Stimulated activated effector memory CD8-positive, alpha-beta T cell treated with anti-CD3 and anti-CD28 coated beads, Interleukin-12 subunit alpha, Interleukin-12 subunit beta, amount 100 ng/mL, for 72 hours (primary cell): ENCODE measurements around the gene MTRR.
A peak's percentile ranks its signal among the peaks of the same experiment; 100 is the strongest.

Source experiments
- ATAC-seq: fragments of 150-1000 bp; cut with Tn5 transposase; 2 replicates; pipeline ENCODE4 v1.10.0; 2021
- DNase-seq, 2 donors: peaks; one replicate each; pipeline ENCODE4 v3.0.0; 2021 to 2022; ENCODE audit warnings: low spot score in 2 of 2
- H3K27ac Mint-ChIP-seq: one replicate; pipeline ENCODE4 v1.8.0; 2022; ENCODE audit warnings: mild to moderate bottlenecking, mixed read lengths
- H3K36me3 Mint-ChIP-seq: one replicate; pipeline ENCODE4 v1.8.0; 2022; ENCODE audit warnings: mild to moderate bottlenecking, mixed read lengths
- H3K4me1 Mint-ChIP-seq: one replicate; pipeline ENCODE4 v1.8.0; 2022; ENCODE audit warnings: mixed read lengths
- H3K4me3 Mint-ChIP-seq: one replicate; pipeline ENCODE4 v1.8.0; 2022; ENCODE audit warnings: mild to moderate bottlenecking, mixed read lengths
- H3K9me3 Mint-ChIP-seq: one replicate; pipeline ENCODE4 v1.8.0; 2022; ENCODE audit warnings: mixed read lengths

MTRR gene

GRCh38 chr5:7850395-7851239 is 18.3 kb upstream of the MTRR start, which contains the start of gene CFAP90:
CFAP90 (minus strand) TSS chr5:7851133; CDS start chr5:7851021, 112 bp downstream.
- Mint-ChIP-seq H3K36me3 (no peaks in the 10 kb centered on the region), H3K9me3 (peaks cover 2% of the 10 kb centered on the region), H3K4me3 (peak within 1 kb of the TSS; percentile 70), H3K4me1 (peaks cover 17% of the 10 kb centered on the region), H3K27ac (no peak within 1 kb of the TSS)
- DNase-seq, result no peak
- peak; percentile 34 for ATAC-seq

DNA sequence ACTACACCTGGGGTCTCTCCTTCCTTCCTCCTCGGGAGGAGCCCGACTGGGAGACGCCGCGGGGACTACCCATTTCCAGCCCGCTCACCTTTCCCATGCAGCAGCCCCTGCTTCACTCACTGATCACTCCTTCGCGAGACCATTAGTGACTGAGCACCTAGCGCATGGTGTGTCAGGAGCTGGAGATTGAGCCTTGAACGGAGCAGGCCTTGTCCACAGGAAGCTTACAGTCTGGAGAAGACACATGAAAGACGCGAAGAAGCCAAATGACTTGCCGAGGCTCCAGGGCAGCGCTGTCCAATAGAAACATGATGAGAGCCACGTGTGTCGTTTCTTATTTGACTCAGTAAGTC is 17.7 kb upstream of the MTRR start:
- ATAC-seq, result no peak

DNA sequence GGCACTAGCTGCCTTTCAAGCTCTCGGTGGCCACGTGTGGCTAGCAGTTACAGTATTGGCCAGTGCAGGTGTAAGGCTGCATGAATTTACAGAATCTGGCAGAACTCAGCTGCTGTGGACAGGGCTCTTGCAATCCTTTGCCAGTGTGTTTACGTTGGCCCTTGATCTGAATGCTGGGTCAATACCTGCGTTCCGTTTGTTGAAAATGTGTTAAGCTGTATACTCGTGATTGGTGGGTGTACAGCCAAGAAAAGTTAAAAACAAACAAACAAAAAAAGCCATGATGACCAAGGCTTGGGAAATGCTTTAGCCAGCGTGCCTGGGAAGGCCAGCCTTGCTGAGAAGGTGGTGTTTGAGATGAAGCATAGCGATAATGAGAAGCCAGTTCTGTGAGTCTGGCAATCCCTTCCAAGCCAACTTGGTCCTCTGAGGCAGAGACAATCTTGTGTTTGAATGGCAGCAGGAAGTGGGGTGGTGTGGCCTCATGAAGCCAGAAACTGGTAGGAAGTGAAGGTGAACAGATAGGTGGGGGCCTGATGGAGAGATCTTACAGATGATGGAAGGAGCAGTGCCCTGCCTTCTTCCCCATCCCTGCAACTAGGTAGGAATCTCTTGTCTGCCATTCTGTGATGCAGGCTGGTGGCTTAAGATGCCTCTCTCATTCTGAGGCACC is 17.2 kb upstream of the MTRR start:
- Mint-ChIP-seq H3K36me3 (no peaks in the 10 kb centered on the region), H3K4me1 (peaks cover 17% of the 10 kb centered on the region), H3K27ac (no peak overlapping the region), H3K9me3 (peaks cover 2% of the 10 kb centered on the region), H3K4me3 (peak overlapping the region; percentile 70)
- DNase-seq (no peak), ATAC-seq (no peak)

More for the DNA sequence above, 17.7 kb upstream of the MTRR start:
- DNase-seq, result no peak
- H3K27ac Mint-ChIP-seq, result no peak overlapping the region
- H3K9me3 Mint-ChIP-seq, result peaks cover 2% of the 10 kb centered on the region
- H3K36me3 Mint-ChIP-seq, result no peaks in the 10 kb centered on the region
- H3K4me3 Mint-ChIP-seq, result peak overlapping the region; percentile 70
- H3K4me1 Mint-ChIP-seq, result peaks cover 17% of the 10 kb centered on the region

GRCh38 chr5:7852542-7852941 is 16.4 kb upstream of the MTRR start:
- H3K27ac Mint-ChIP-seq, result no peak overlapping the region
- no peak overlapping the region for H3K4me3 Mint-ChIP-seq
- ATAC-seq (no peak), DNase-seq (no peak)
- H3K4me1 Mint-ChIP-seq, result peaks cover 19% of the 10 kb centered on the region
- H3K9me3 Mint-ChIP-seq, result peaks cover 2% of the 10 kb centered on the region
- no peaks in the 10 kb centered on the region for H3K36me3 Mint-ChIP-seq

- no peak overlapping the region for H3K27ac Mint-ChIP-seq
- H3K36me3 Mint-ChIP-seq, result peaks cover 1% of the 10 kb centered on the region
- H3K4me3 Mint-ChIP-seq, result no peak overlapping the region
- H3K4me1 Mint-ChIP-seq, result peaks cover 23% of the 10 kb centered on the region
- no peak for DNase-seq
- ATAC-seq, result no peak
- peaks cover 2% of the 10 kb centered on the region for H3K9me3 Mint-ChIP-seq
These were observed 16.0 kb upstream of the MTRR start for GRCh38 chr5:7852988-7853387.

GRCh38 chr5:7855611-7856010 is 13.3 kb upstream of the MTRR start:
- Mint-ChIP-seq H3K9me3 (peaks cover 2% of the 10 kb centered on the region), H3K4me3 (no peak overlapping the region), H3K4me1 (peaks cover 31% of the 10 kb centered on the region), H3K36me3 (peaks cover 27% of the 10 kb centered on the region), H3K27ac (no peak overlapping the region)
- DNase-seq, result no peak
- no peak for ATAC-seq

GRCh38 chr5:7856855-7857254 is 12.1 kb upstream of the MTRR start:
- no peak overlapping the region for H3K27ac Mint-ChIP-seq
- ATAC-seq, result peak; percentile 55
- no peak overlapping the region for H3K4me3 Mint-ChIP-seq
- DNase-seq, result no peak
- peaks cover 21% of the 10 kb centered on the region for H3K4me1 Mint-ChIP-seq
- H3K36me3 Mint-ChIP-seq, result peaks cover 40% of the 10 kb centered on the region
- peaks cover 2% of the 10 kb centered on the region for H3K9me3 Mint-ChIP-seq

- peaks cover 44% of the 10 kb centered on the region for H3K36me3 Mint-ChIP-seq
- DNase-seq, result no peak
- peak overlapping the region; percentile 60 for H3K27ac Mint-ChIP-seq
- H3K4me3 Mint-ChIP-seq, result no peak overlapping the region
- ATAC-seq, result no peak
- H3K9me3 Mint-ChIP-seq, result peaks cover 2% of the 10 kb centered on the region
- peaks cover 16% of the 10 kb centered on the region for H3K4me1 Mint-ChIP-seq
These were observed 11.6 kb upstream of the MTRR start for GRCh38 chr5:7857361-7857760.

DNA sequence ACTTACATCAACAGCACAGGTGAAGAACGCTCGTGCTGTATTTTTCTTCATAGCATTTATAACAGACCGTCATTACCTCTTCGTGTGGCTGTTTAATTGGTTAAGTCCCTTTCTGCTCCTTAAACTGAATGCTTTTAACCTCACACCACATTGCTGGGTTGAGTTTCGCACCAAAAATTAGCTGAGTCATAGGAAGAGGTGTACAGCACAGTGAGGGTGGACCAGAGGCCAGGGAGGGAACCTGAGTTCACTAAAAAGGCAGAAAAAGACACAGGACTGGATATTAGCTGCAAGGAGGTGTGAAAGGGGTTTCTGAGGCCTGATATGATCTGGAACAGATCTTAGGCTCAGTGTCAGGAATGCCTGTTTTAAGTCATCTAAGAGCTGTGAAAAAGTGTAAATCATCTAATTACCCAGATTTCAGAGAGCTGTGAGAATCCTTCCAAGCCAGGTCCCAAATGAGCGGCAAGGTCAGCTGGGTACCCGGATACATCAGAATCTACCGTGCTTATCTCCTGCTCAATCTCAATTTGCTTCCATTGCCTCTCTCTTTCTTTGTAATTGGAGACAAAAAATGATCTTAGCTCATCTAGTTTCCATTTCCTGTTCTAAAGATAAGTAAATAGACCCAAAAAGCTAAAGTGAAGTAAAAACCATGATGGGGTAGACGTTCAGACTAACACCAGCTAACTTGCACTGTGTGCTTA is 10.9 kb upstream of the MTRR start:
- Mint-ChIP-seq H3K4me3 (no peak overlapping the region), H3K27ac (peak overlapping the region; percentile 60), H3K4me1 (peaks cover 14% of the 10 kb centered on the region), H3K9me3 (peaks cover 2% of the 10 kb centered on the region), H3K36me3 (peaks cover 51% of the 10 kb centered on the region)
- no peak for DNase-seq
- peak; percentile 75 for ATAC-seq

- Mint-ChIP-seq H3K27ac (no peak overlapping the region), H3K4me1 (peaks cover 17% of the 10 kb centered on the region), H3K36me3 (peaks cover 60% of the 10 kb centered on the region), H3K4me3 (no peak overlapping the region), H3K9me3 (no peaks in the 10 kb centered on the region)
- ATAC-seq (no peak), DNase-seq (no peak)
These were observed 2.8 kb upstream of the MTRR start for GRCh38 chr5:7866196-7866595.

- peaks cover 58% of the 10 kb centered on the region for H3K36me3 Mint-ChIP-seq
- H3K27ac Mint-ChIP-seq, result no peak overlapping the region
- DNase-seq (no peak), ATAC-seq (no peak)
- peak overlapping the region; percentile 83 for H3K4me3 Mint-ChIP-seq
- H3K4me1 Mint-ChIP-seq, result peaks cover 28% of the 10 kb centered on the region
- H3K9me3 Mint-ChIP-seq, result no peaks in the 10 kb centered on the region
These were observed 1.7 kb upstream of the MTRR start for GRCh38 chr5:7867260-7867659.

DNA sequence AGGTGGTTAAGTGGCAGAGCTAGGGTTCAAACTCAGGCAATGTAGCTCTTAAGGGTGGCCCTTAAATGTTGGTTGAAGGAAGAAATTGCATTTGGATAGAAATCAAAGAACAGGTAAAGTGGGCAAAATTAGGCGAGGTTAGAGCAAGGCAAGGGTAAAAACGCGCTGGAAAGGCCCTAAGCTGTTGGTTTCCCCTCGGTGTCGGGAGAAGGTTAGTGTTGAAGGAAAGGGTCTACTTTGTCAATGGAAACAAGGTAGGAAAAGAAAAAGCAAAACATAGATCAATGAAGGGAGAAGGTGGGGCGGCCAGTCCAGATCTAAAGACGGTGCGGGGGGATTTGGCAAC is 548 bp upstream of the MTRR start:
- Mint-ChIP-seq H3K4me1 (peaks cover 39% of the 10 kb centered on the region), H3K36me3 (peaks cover 54% of the 10 kb centered on the region)

DNA sequence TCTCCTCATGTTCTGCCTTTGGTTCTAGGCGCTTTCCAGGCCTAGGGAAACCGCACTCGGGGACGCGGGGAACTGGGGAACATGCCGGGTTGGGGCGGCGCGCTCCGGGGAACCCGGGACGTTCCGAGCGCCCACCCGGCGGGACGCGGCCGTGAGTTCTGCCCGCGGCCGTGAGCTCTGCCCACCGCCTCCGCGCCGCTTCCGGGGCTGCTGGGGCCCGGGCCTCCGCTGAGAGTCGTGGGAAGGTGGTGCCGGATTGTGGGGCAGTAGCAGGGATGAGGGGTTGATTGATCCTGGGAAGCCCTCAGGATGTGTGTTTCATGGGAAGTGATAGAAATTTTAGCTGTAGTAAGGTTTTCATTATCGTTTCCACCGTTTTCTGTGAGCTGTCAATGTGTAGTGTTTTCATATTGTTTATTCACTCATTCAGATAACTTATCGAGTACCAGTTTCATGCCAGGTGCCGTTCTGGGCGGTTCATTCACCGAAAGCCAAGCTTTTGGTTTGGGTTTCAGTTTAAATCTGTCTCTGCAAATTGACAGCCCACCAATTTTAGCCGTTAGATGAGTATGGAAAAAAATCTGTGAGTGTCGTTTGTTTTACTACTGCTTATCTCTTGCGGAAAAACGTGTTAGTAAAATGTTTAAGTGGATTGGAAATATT is 657 bp downstream of the MTRR start:
- peaks cover 55% of the 10 kb centered on the region for H3K36me3 Mint-ChIP-seq
- peak overlapping the region; percentile 81 for H3K27ac Mint-ChIP-seq
- peak overlapping the region; percentile 83 for H3K4me3 Mint-ChIP-seq
- ATAC-seq (peak; percentile 59), DNase-seq (no peak)
- peaks cover 48% of the 10 kb centered on the region for H3K4me1 Mint-ChIP-seq
- H3K9me3 Mint-ChIP-seq, result no peaks in the 10 kb centered on the region

More for the DNA sequence above, 548 bp upstream of the MTRR start:
- DNase-seq, result no peak
- Mint-ChIP-seq H3K27ac (peak overlapping the region; percentile 81), H3K9me3 (no peaks in the 10 kb centered on the region), H3K4me3 (peak overlapping the region; percentile 83)
- ATAC-seq, result no peak

- H3K4me3 Mint-ChIP-seq, result peak overlapping the region; percentile 83
These were observed 2.7 kb downstream of the MTRR start for GRCh38 chr5:7871653-7872052.

GRCh38 chr5:7872517-7873130 is 3.7 kb downstream of the MTRR start:
- Mint-ChIP-seq H3K4me3 (peak overlapping the region; percentile 56), H3K4me1 (peaks cover 68% of the 10 kb centered on the region), H3K9me3 (no peaks in the 10 kb centered on the region), H3K27ac (peak overlapping the region; percentile 86), H3K36me3 (peaks cover 68% of the 10 kb centered on the region)
- ATAC-seq, result no peak
- DNase-seq, result no peak

More at GRCh38 chr5:7871653-7872052, 2.7 kb downstream of the MTRR start:
- H3K36me3 Mint-ChIP-seq, result peaks cover 58% of the 10 kb centered on the region
- H3K9me3 Mint-ChIP-seq, result no peaks in the 10 kb centered on the region
- no peak for DNase-seq
- H3K27ac Mint-ChIP-seq, result peak overlapping the region; percentile 14
- ATAC-seq, result peak; percentile 11
- peaks cover 59% of the 10 kb centered on the region for H3K4me1 Mint-ChIP-seq
